CD4-positive, alpha-beta T cell (primary cell): ENCODE measurements around the gene ABHD17C. TPM values are rescaled to one million over a fixed set of nuclear protein-coding genes. Genes with fewer than 3 reads are reported as not detected.

Experiments used
- ATAC-seq: fragments of 200-7000 bp; cut with Tn5 transposase; one replicate; pipeline ENCODE4 v1.10.0; 2022; ENCODE audit warnings: mild to moderate bottlenecking; ENCODE audit not compliant: poor library complexity
- CTCF ChIA-PET: fragments of 350-600 bp; sonication (Branson Sonifier 250); formaldehyde crosslinking; loops from one replicate; lab custom pipeline; 2021; ENCODE audit warnings: antibody characterized with exemption, inconsistent platforms; lab: Charles Lee
- POLR2A ChIA-PET: fragments of 350-600 bp; sonication (Branson Sonifier 250); formaldehyde crosslinking; loops from one replicate; lab custom pipeline; 2021; ENCODE audit warnings: antibody characterized with exemption, inconsistent platforms; lab: Charles Lee
- DNase-seq, 14 experiments: peaks; one replicate each; pipeline ENCODE4 v3.0.0-alpha.2; 2013 to 2020; ENCODE audit warnings: mixed read lengths in 2 of 14
- H3K27ac ChIP-seq, 2 donors: one replicate each; pipeline versions ENCODE4 v1.5.1 to v1.7.0; 2013; ENCODE audit warnings: low read length in 2 of 2, low read depth in 1 of 2, mild to moderate bottlenecking in 1 of 2
- H3K27me3 ChIP-seq, 2 experiments: 1 replicate in 1 of 2; 2 replicates in 1 of 2; pipeline versions ENCODE4 v1.6.1 to v1.7.0; 2013; ENCODE audit warnings: low read length in 2 of 2, control low read depth in 1 of 2, mild to moderate bottlenecking in 1 of 2, moderate library complexity in 1 of 2; ENCODE audit not compliant: insufficient read depth in 2 of 2, control insufficient read depth in 1 of 2
- H3K36me3 ChIP-seq: one replicate; pipeline ENCODE4 v1.6.1; 2013; ENCODE audit warnings: low read length, control low read depth; ENCODE audit not compliant: insufficient read depth
- H3K4me1 ChIP-seq: one replicate; pipeline ENCODE4 v1.6.1; 2013; ENCODE audit warnings: low read length, control low read depth; ENCODE audit not compliant: insufficient read depth
- H3K4me3 ChIP-seq: one replicate; pipeline ENCODE4 v1.5.1; 2013; ENCODE audit warnings: mild to moderate bottlenecking, low read length, moderate library complexity
- H3K9me3 ChIP-seq, 2 experiments: 1 replicate in 1 of 2; 2 replicates in 1 of 2; pipeline versions ENCODE4 v1.6.1 to v1.7.0; 2013; ENCODE audit warnings: low read length in 2 of 2, mild to moderate bottlenecking in 2 of 2, control low read depth in 1 of 2, moderate library complexity in 1 of 2; ENCODE audit not compliant: control insufficient read depth in 1 of 2, insufficient read depth in 1 of 2
- H3K27ac Mint-ChIP-seq: one replicate; pipeline ENCODE4 v1.8.0; 2020; ENCODE audit warnings: mixed read lengths
- H3K27me3 Mint-ChIP-seq: one replicate; pipeline ENCODE4 v1.8.0; 2021; ENCODE audit warnings: mixed read lengths
- H3K36me3 Mint-ChIP-seq: one replicate; pipeline ENCODE4 v1.8.0; 2021; ENCODE audit warnings: low read depth, mixed read lengths
- H3K4me1 Mint-ChIP-seq: one replicate; pipeline ENCODE4 v1.8.0; 2021; ENCODE audit warnings: low read depth, mixed read lengths
- H3K4me3 Mint-ChIP-seq: one replicate; pipeline ENCODE4 v1.8.0; 2020; ENCODE audit warnings: mild to moderate bottlenecking, mixed read lengths
- H3K9me3 Mint-ChIP-seq: one replicate; pipeline ENCODE4 v1.8.0; 2020; ENCODE audit warnings: mixed read lengths
- CTCF ChIP-seq: fragments of 200-600 bp; IDR thresholded peaks from one replicate; pipeline ENCODE4 v1.8.0; 2022; ENCODE audit warnings: antibody characterized with exemption, mild to moderate bottlenecking
- intact Hi-C, 2 experiments: fragments of 100-400 bp; cut with DNase I in 1 of 2; cut with micrococcal nuclease in 1 of 2; formaldehyde crosslinking; loops; one replicate each; pipeline versions ENCODE4 v1.15.1 to v1.9.0; 2023 to 2025; cut with DNase I, micrococcal nuclease
- total RNA-seq, 174 experiments: library from RNA in 2 of 174; stranded (reverse) in 2 of 174; gene quantifications; one replicate each; pipeline ENCODE4 v1.2.3 and lab custom pipeline; 2021 to 2026

ABHD17C gene
- total RNA-seq, 2 experiments from 2014 or later = 0.33 to 0.59 TPM

- intact Hi-C loops = no loop called here
- H3K9me3 ChIP-seq = no peaks in the 10 kb centered on the region
- ChIA-PET CTCF (no interaction called here), POLR2A (no interaction called here)
- no peaks in the 10 kb centered on the region for H3K4me1 Mint-ChIP-seq
- no peak for DNase-seq
- H3K4me1 ChIP-seq = no peaks in the 10 kb centered on the region
- no peak overlapping the region for H3K4me3 ChIP-seq
- TF ChIP-seq CTCF = no peak
- peaks cover 9 to 14% of the 10 kb centered on the region in 2 experiments for H3K27me3 ChIP-seq
- H3K36me3 Mint-ChIP-seq = no peaks in the 10 kb centered on the region
- H3K27ac Mint-ChIP-seq = no peak overlapping the region
- peaks cover 38% of the 10 kb centered on the region for H3K27me3 Mint-ChIP-seq
- ATAC-seq = no peak
- no peaks in the 10 kb centered on the region for H3K36me3 ChIP-seq
- no peak overlapping the region for H3K4me3 Mint-ChIP-seq
- no peak overlapping the region for H3K27ac ChIP-seq
- H3K9me3 Mint-ChIP-seq = no peaks in the 10 kb centered on the region
These were observed 78.0 kb downstream of the ABHD17C start for GRCh38 chr15:80773122-80773551.

DNA sequence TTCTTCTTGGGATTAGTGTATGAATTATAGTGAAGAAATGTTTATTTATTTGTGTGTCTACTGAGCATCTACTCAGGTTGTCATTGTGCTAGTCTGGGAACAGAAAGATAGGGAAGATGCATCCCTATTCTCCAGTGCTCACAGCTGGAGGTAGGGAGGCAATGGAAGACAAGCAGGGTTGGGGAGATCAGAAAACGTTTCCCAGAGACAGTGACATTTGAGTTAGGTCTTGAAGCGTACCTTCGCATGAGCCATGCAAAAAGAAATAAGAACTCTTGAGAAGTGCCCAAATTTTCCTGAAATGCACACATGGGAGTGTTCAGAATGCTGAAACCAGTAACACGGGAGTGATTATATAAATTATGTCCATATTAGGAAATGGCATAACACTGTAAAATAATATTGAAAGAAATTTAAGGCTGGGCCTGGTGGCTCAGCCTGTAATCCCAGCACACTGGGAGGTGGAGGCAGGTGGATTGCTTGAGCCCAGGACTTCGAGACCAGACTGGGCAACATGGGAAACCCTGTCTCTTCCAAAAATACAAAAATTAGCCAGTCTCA lies 78.8 kb downstream of the ABHD17C start:
- no peaks in the 10 kb centered on the region for H3K36me3 ChIP-seq
- no peaks in the 10 kb centered on the region for H3K36me3 Mint-ChIP-seq
- H3K4me1 ChIP-seq = no peaks in the 10 kb centered on the region
- POLR2A ChIA-PET = no interaction called here
- DNase-seq (no peak), ATAC-seq (no peak)
- CTCF ChIA-PET = no interaction called here
- TF ChIP-seq CTCF = no peak
- H3K4me1 Mint-ChIP-seq = no peaks in the 10 kb centered on the region
- intact Hi-C loops = no loop called here
- H3K27ac Mint-ChIP-seq = no peak overlapping the region
- H3K9me3 ChIP-seq = no peaks in the 10 kb centered on the region
- peaks cover 14 to 21% of the 10 kb centered on the region in 2 experiments for H3K27me3 ChIP-seq
- H3K4me3 Mint-ChIP-seq = no peak overlapping the region
- H3K9me3 Mint-ChIP-seq = no peaks in the 10 kb centered on the region
- no peak overlapping the region for H3K4me3 ChIP-seq
- H3K27me3 Mint-ChIP-seq = peaks cover 43% of the 10 kb centered on the region
- H3K27ac ChIP-seq = no peak overlapping the region

DNA sequence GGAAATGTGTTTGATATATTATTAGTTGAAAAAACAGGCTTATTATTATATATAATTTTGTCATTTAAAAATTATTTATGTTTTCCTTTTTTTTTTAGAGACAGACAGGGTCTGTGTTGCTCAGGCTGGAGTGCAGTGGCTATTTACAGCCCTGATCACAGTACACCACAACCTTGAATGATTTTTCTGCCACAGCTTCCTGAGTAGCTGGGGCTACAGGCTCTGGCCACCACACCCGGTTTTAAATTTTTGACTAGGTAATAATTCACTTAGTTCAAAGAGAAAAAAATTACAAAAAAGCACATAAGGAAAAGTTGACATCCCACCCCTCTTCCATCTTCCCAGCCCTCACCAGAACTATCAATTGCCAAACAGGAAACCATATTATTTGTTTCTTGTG lies 79.4 kb downstream of the ABHD17C start:
- no peak overlapping the region for H3K27ac Mint-ChIP-seq
- Histone ChIP-seq H3K27ac (no peak overlapping the region), H3K27me3 (peaks cover 18 to 28% of the 10 kb centered on the region in 2 experiments), H3K4me1 (peaks cover 4% of the 10 kb centered on the region), H3K36me3 (no peaks in the 10 kb centered on the region), H3K9me3 (peaks cover 0 to 5% of the 10 kb centered on the region in 2 experiments), H3K4me3 (no peak overlapping the region)
- no peaks in the 10 kb centered on the region for H3K36me3 Mint-ChIP-seq
- TF ChIP-seq CTCF = no peak
- DNase-seq (no peak), ATAC-seq (no peak)
- ChIA-PET CTCF (no interaction called here), POLR2A (no interaction called here)
- no peaks in the 10 kb centered on the region for H3K4me1 Mint-ChIP-seq
- H3K4me3 Mint-ChIP-seq = no peak overlapping the region
- peaks cover 42% of the 10 kb centered on the region for H3K27me3 Mint-ChIP-seq
- intact Hi-C loops = no loop called here
- H3K9me3 Mint-ChIP-seq = no peaks in the 10 kb centered on the region
